Ovary (tissue), 10 donors: ENCODE results near the gene CYP2W1. TPM values are rescaled to one million over a fixed set of nuclear protein-coding genes. Genes with fewer than 3 reads are reported as not detected.

Experiments
- DNase-seq, 5 donors: peaks; one replicate each; pipeline ENCODE4 v3.0.0-alpha.2; 2019 to 2020
- H3K27ac ChIP-seq, 2 donors: fragments of 200-600 bp; one replicate each; pipeline versions ENCODE4 v1.5.1 to v1.8.0; 2019 to 2022
- H3K27me3 ChIP-seq: fragments of 200-600 bp; one replicate; pipeline ENCODE4 v1.8.0; 2022
- H3K36me3 ChIP-seq: fragments of 200-600 bp; sonication (generic); one replicate; pipeline ENCODE4 v1.5.1; 2019
- H3K4me1 ChIP-seq: one replicate; pipeline ENCODE4 v1.8.1; 2013; ENCODE audit warnings: mild to moderate bottlenecking, moderate library complexity; ENCODE audit not compliant: insufficient read depth
- H3K4me3 ChIP-seq: fragments of 200-600 bp; sonication (generic); one replicate; pipeline ENCODE4 v1.5.1; 2017
- H3K9me3 ChIP-seq, 2 donors: fragments of 200-600 bp in 1 of 2; sonication (generic) in 1 of 2; one replicate each; pipeline versions ENCODE4 v1.5.1 to v1.8.1; 2013 to 2019; ENCODE audit warnings: mild to moderate bottlenecking in 1 of 2, moderate library complexity in 1 of 2
- CTCF ChIP-seq, 3 donors: fragments of 450-650 bp in 2 of 3; fragments of 200-600 bp in 1 of 3; IDR thresholded peaks; one replicate each; pipeline versions ENCODE4 v1.5.1 to v1.8.0; 2016 to 2022; ENCODE audit warnings: antibody characterized with exemption in 3 of 3, mild to moderate bottlenecking in 1 of 3
- EP300 ChIP-seq: sonication (generic); formaldehyde crosslinking; IDR thresholded peaks from one replicate; pipeline ENCODE4 v1.6.1; 2017; ENCODE audit warnings: antibody characterized with exemption
- POLR2A ChIP-seq: fragments of 450-650 bp; IDR thresholded peaks from one replicate; pipeline ENCODE4 v1.6.1; 2017; ENCODE audit warnings: antibody characterized with exemption, mild to moderate bottlenecking, moderate library complexity
- WGBS, 3 donors: extraction: QIAGEN DNeasy Blood & Tissue Kit in 1 of 3; methylation state at CpG; one replicate each; pipeline versions ENCODE4 v1.1.5 to v1.1.7; 2013 to 2017; 5-methylcytosine and 5-hydroxymethylcytosine counted together
- intact Hi-C, 4 donors: fragments of 100-400 bp; cut with DNase I; formaldehyde crosslinking; loops; one replicate each; pipeline versions ENCODE4 v1.11.0 to v1.15.1; 2022 to 2023
- long read RNA-seq, 3 donors: library from polyadenylated mRNA in 2 of 3; unstranded in 2 of 3; transcript quantifications; one replicate each; pipeline ENCODE4 v2.0.0 and lab custom pipeline, GENCODE V29; 2021 to 2026
- polyA plus RNA-seq, 2 donors: library from polyadenylated mRNA; stranded (reverse); fragments of 200-250 nt in 1 of 2; fragments of 350-450 nt in 1 of 2; fragmentation: Illumina TruSeq in 1 of 2; extraction: RNeasy Lipid Tissue Mini Kit (QIAGEN cat#74804) in 1 of 2; gene quantifications; one replicate each; pipeline ENCODE4 v1.2.3, GENCODE V29; 2013 to 2014
- total RNA-seq, 7 donors: library from RNA; depleted of rRNA in 2 of 7; stranded (reverse); fragments of >200 nt in 2 of 7; fragmentation: NEBNext Ultra II Directional in 3 of 7; extraction: Animal tissue kit (Norgen Biotek cat#: 25700) in 3 of 7; gene quantifications; one replicate each; pipeline versions ENCODE4 v1.1.0 to v1.2.4, GENCODE V29; 2016 to 2023
- donor health status: DM: no; HTN: no; CAD: no; lungs with moderate emphysema.
- donor health status: DM: no; HTN: no; CAD: no.
- donor health status: Bipolar disorder and iron deficiency.
- donor health status: DM: yes; HTN: yes; CAD: no.
- donor health status: DM: no; HTN: no; CAD: no.
- donor health status: DM: yes; HTN: yes; CAD: no.

The CYP2W1 gene
- total RNA-seq (1 to 10 TPM in 6 of 7 donors, not detected in 1; 1.3 to 5.2 (median 2.8) TPM), polyA plus RNA-seq (under 1 TPM in 1 of 2 donors, not detected in 1; 0.64 TPM)
- long read RNA-seq, donor 1, partial matches to known transcripts: 0 of 2 reads
- long read RNA-seq, donor 1, other reads (novel, unspliced or antisense): 1 of 2 reads
- long read RNA-seq, donor 2: 0 reads
- long read RNA-seq, donor 3, partial matches to known transcripts: 6 of 11 reads
- long read RNA-seq, donor 3, other reads (novel, unspliced or antisense): 3 of 11 reads

GRCh38 chr7:983004-983615 is at the start of gene CYP2W1:
Gene CYP2W1, plus strand, starts transcription at chr7:983181. Its CDS starts 31 bp downstream, at chr7:983212.
- peaks cover 25% of the 10 kb centered on the region for H3K4me1 ChIP-seq
- H3K4me3 ChIP-seq: no peak within 1 kb of the TSS
- no peak within 1 kb of the TSS for H3K27ac ChIP-seq
- H3K9me3 ChIP-seq: no peaks in the 10 kb centered on the region
- intact Hi-C loops: loop anchor here in 2 of 4 donors (10.0 kb wide), 2 partner anchors 172 to 198 kb away; no protein-coding TSS in a partner anchor
- no peak for TF ChIP-seq CTCF (IDR thresholded peaks at IDR 0.05)
- TF ChIP-seq EP300: no peak
- no peak for TF ChIP-seq POLR2A
- H3K36me3 ChIP-seq: no peaks in the 10 kb centered on the region
- 25 to 40% (median 36%) methylated on average over 16 to 34 of the region's 34 CpGs for WGBS, 3 donors
- peak in 2 of 5 donors; percentile 46 to 64 for DNase-seq
- no peaks in the 10 kb centered on the region for H3K27me3 ChIP-seq

GRCh38 chr7:934469-935163 is 48.4 kb upstream of the CYP2W1 start:
- Histone ChIP-seq H3K4me3 (no peak overlapping the region), H3K27me3 (no peaks in the 10 kb centered on the region), H3K4me1 (no peaks in the 10 kb centered on the region), H3K27ac (no peak overlapping the region), H3K9me3 (no peaks in the 10 kb centered on the region), H3K36me3 (no peaks in the 10 kb centered on the region)
- no peak for DNase-seq
- intact Hi-C loops: no loop called here
- WGBS, 3 donors: 77 to 82% (median 81%) methylated on average over 21 to 34 of the region's 34 CpGs
- no peak for TF ChIP-seq EP300
- TF ChIP-seq CTCF (IDR thresholded peaks at IDR 0.05): no peak
- TF ChIP-seq POLR2A: no peak

GRCh38 chr7:935164-935873 is 47.7 kb upstream of the CYP2W1 start:
- no peaks in the 10 kb centered on the region for H3K4me1 ChIP-seq
- TF ChIP-seq POLR2A (no peak), EP300 (no peak), CTCF (IDR thresholded peaks at IDR 0.05) (no peak)
- H3K27ac ChIP-seq: no peak overlapping the region
- no peaks in the 10 kb centered on the region for H3K36me3 ChIP-seq
- 56 to 63% (median 57%) methylated on average over 38 to 46 of the region's 46 CpGs for WGBS, 3 donors
- H3K4me3 ChIP-seq: no peak overlapping the region
- H3K9me3 ChIP-seq: no peaks in the 10 kb centered on the region
- H3K27me3 ChIP-seq: no peaks in the 10 kb centered on the region
- no peak for DNase-seq
- intact Hi-C loops: no loop called here

- no peaks in the 10 kb centered on the region for H3K36me3 ChIP-seq
- intact Hi-C loops: no loop called here
- H3K9me3 ChIP-seq: no peaks in the 10 kb centered on the region
- H3K4me1 ChIP-seq: no peaks in the 10 kb centered on the region
- H3K27ac ChIP-seq: no peak overlapping the region
- H3K27me3 ChIP-seq: no peaks in the 10 kb centered on the region
- H3K4me3 ChIP-seq: no peak overlapping the region
- no peak for DNase-seq
- 88 to 93% (median 89%) methylated on average over 28 of the region's 28 CpGs for WGBS, 3 donors
- TF ChIP-seq POLR2A (no peak), EP300 (no peak), CTCF (IDR thresholded peaks at IDR 0.05) (no peak)
Measured at GRCh38 chr7:935874-936385, 47.1 kb upstream of the CYP2W1 start.
